ENCODE data around the gene ANKRD13C.
"Not testable (repeated sequence)": the region's sequence is repeated elsewhere in the genome, so short reads cannot be mapped to it uniquely, and the experiment has no call there.

DNA sequence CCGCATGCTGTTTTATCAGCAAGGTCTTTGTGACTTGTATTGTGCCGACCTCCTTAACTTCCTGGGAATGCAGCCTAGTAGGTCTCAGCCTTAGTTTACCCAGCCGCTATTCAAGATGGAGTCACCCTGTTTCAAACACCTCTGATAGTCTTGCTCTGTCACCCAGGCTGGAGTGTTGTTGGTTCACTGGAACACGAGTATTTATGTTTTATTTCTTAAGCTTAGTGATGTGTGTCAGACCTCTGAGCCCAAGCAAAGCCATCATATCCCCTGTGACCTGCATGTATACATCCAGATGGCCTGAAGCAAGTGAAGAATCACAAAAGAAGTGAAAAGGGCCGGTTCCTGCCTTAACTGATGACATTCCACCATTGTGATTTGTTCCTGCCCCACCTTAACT is 12.9 kb upstream of the ANKRD13C start:
- TF ChIP-seq, protein P1, sequence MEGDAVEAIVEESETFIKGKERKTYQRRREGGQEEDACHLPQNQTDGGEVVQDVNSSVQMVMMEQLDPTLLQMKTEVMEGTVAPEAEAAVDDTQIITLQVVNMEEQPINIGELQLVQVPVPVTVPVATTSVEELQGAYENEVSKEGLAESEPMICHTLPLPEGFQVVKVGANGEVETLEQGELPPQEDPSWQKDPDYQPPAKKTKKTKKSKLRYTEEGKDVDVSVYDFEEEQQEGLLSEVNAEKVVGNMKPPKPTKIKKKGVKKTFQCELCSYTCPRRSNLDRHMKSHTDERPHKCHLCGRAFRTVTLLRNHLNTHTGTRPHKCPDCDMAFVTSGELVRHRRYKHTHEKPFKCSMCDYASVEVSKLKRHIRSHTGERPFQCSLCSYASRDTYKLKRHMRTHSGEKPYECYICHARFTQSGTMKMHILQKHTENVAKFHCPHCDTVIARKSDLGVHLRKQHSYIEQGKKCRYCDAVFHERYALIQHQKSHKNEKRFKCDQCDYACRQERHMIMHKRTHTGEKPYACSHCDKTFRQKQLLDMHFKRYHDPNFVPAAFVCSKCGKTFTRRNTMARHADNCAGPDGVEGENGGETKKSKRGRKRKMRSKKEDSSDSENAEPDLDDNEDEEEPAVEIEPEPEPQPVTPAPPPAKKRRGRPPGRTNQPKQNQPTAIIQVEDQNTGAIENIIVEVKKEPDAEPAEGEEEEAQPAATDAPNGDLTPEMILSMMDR (IDR thresholded peaks at IDR 0.05; ENCODE audit: borderline replicate concordance, extremely low read depth, low read length, poor library complexity, severe bottlenecking) = not testable (repeated sequence)
- TF ChIP-seq EZH2 (IDR thresholded peaks at IDR 0.05; ENCODE audit: borderline replicate concordance, low read depth, low read length, severe bottlenecking) = not testable (repeated sequence)
